ENCODE measurements around the gene NEDD4L. TPM values are rescaled to one million over a fixed set of nuclear protein-coding genes. Genes with fewer than 3 reads are reported as not detected.

NEDD4L gene
- total and polyA plus RNA-seq, 2 donors (not counting 1 experiment from before 2014, with no cell fraction given), result 10.3 to 25.7 TPM

- no peak overlapping the region for H3K27ac ChIP-seq (ENCODE audit: low read length in 2 of 2)
- no peak overlapping the region for H3K4me3 ChIP-seq (ENCODE audit: control extremely low read depth in 1 of 5, extremely low read depth in 1 of 5, insufficient read depth in 1 of 5, low read depth in 2 of 5, low read length in 4 of 5)
- no peaks in the 10 kb centered on the region for H3K9me3 ChIP-seq (ENCODE audit: control extremely low read depth in 1 of 3, control insufficient read depth in 2 of 3, insufficient read depth in 1 of 3, low read length in 2 of 3)
- no peaks in the 10 kb centered on the region for H3K36me3 ChIP-seq (replicated peaks in 1 of 2; ENCODE audit: control extremely low read depth in 1 of 2, control insufficient read depth in 1 of 2, extremely low read depth in 1 of 2, insufficient read depth in 2 of 2, low read length in 1 of 2)
- TF ChIP-seq CTCF (IDR thresholded peaks at IDR 0.05), result peak; percentile 0
- TF ChIP-seq EZH2 (IDR thresholded peaks at IDR 0.05; ENCODE audit: borderline replicate concordance, insufficient read depth, low read depth, low read length, poor library complexity, severe bottlenecking), result no peak
- no peak overlapping the region for H3K27ac Mint-ChIP-seq
- H3K27me3 Mint-ChIP-seq, result no peaks in the 10 kb centered on the region
- H3K79me2 ChIP-seq (ENCODE audit: control insufficient read depth, insufficient read depth, low read length), result no peaks in the 10 kb centered on the region
- H3K4me2 ChIP-seq (replicated peaks; ENCODE audit: low read depth, low read length, poor library complexity, severe bottlenecking), result no peak overlapping the region
- ChIA-PET CTCF (interaction anchor here (3.5 kb wide), 1 partner anchor 364 kb away, joined by 14 read pairs; no protein-coding TSS in a partner anchor), POLR2A (no interaction called here)
- no peaks in the 10 kb centered on the region for H3K27me3 ChIP-seq (replicated peaks in 1 of 4; ENCODE audit: control extremely low read depth in 1 of 4, control insufficient read depth in 3 of 4, insufficient read depth in 4 of 4, low read length in 3 of 4)
- H3K4me1 Mint-ChIP-seq, result no peaks in the 10 kb centered on the region
- H3K4me1 ChIP-seq (ENCODE audit: control insufficient read depth in 2 of 2, insufficient read depth in 2 of 2, low read length in 2 of 2), result no peaks in the 10 kb centered on the region
- H2AFZ ChIP-seq (ENCODE audit: insufficient read depth, low read depth, low read length, poor library complexity, severe bottlenecking), result no peak overlapping the region
- 84% methylated on average over 6 of the region's 14 CpGs for WGBS (ENCODE audit: insufficient coverage)
- ATAC-seq (ENCODE audit: low read depth), result no peak
- no peaks in the 10 kb centered on the region for H3K9me3 Mint-ChIP-seq (ENCODE audit: insufficient read depth)
- intact Hi-C loops (cut with micrococcal nuclease), result loop anchor here (1.0 kb wide), 1 partner anchor 364 kb away; no protein-coding TSS in a partner anchor
- H4K20me1 ChIP-seq (ENCODE audit: control insufficient read depth, insufficient read depth, low read length, poor library complexity, severe bottlenecking), result no peaks in the 10 kb centered on the region
- H3K4me3 Mint-ChIP-seq, result no peak overlapping the region
- no peak overlapping the region for H3K9ac ChIP-seq (ENCODE audit: low read length)
- no peak for DNase-seq
Observed at GRCh38 chr18:58400331-58400870, 356.4 kb downstream of the NEDD4L start.

GRCh38 chr18:58401191-58401590 is 357.2 kb downstream of the NEDD4L start:
- Histone ChIP-seq H3K4me2 (replicated peaks; ENCODE audit: low read depth, low read length, poor library complexity, severe bottlenecking) (no peak overlapping the region), H4K20me1 (ENCODE audit: control insufficient read depth, insufficient read depth, low read length, poor library complexity, severe bottlenecking) (no peaks in the 10 kb centered on the region), H3K4me3 (ENCODE audit: control extremely low read depth in 1 of 5, extremely low read depth in 1 of 5, insufficient read depth in 1 of 5, low read depth in 2 of 5, low read length in 4 of 5) (no peak overlapping the region), H3K79me2 (ENCODE audit: control insufficient read depth, insufficient read depth, low read length) (no peaks in the 10 kb centered on the region), H2AFZ (ENCODE audit: insufficient read depth, low read depth, low read length, poor library complexity, severe bottlenecking) (no peak overlapping the region), H3K36me3 (replicated peaks in 1 of 2; ENCODE audit: control extremely low read depth in 1 of 2, control insufficient read depth in 1 of 2, extremely low read depth in 1 of 2, insufficient read depth in 2 of 2, low read length in 1 of 2) (no peaks in the 10 kb centered on the region), H3K27ac (ENCODE audit: low read length in 2 of 2) (no peak overlapping the region), H3K4me1 (ENCODE audit: control insufficient read depth in 2 of 2, insufficient read depth in 2 of 2, low read length in 2 of 2) (no peaks in the 10 kb centered on the region), H3K9me3 (ENCODE audit: control extremely low read depth in 1 of 3, control insufficient read depth in 2 of 3, insufficient read depth in 1 of 3, low read length in 2 of 3) (no peaks in the 10 kb centered on the region), H3K27me3 (replicated peaks in 1 of 4; ENCODE audit: control extremely low read depth in 1 of 4, control insufficient read depth in 3 of 4, insufficient read depth in 4 of 4, low read length in 3 of 4) (no peaks in the 10 kb centered on the region), H3K9ac (ENCODE audit: low read length) (no peak overlapping the region)
- ChIA-PET POLR2A (no interaction called here), CTCF (interaction anchor here (3.5 kb wide), 1 partner anchor 363 kb away, joined by 14 read pairs; no protein-coding TSS in a partner anchor)
- no peak overlapping the region for H3K27ac Mint-ChIP-seq
- TF ChIP-seq CTCF (IDR thresholded peaks at IDR 0.05) (no peak), EZH2 (IDR thresholded peaks at IDR 0.05; ENCODE audit: borderline replicate concordance, insufficient read depth, low read depth, low read length, poor library complexity, severe bottlenecking) (no peak)
- no peak for ATAC-seq (ENCODE audit: low read depth)
- H3K4me1 Mint-ChIP-seq, result no peaks in the 10 kb centered on the region
- no peak for DNase-seq
- H3K27me3 Mint-ChIP-seq, result peaks cover 3% of the 10 kb centered on the region
- intact Hi-C loops (cut with micrococcal nuclease), result no loop called here
- H3K4me3 Mint-ChIP-seq, result no peak overlapping the region
- H3K9me3 Mint-ChIP-seq (ENCODE audit: insufficient read depth), result no peaks in the 10 kb centered on the region
- no CpG with 5 or more reads among the region's 2 CpGs for WGBS (ENCODE audit: insufficient coverage)

Data from B cell (primary cell).